Right ventricle myocardium inferior (tissue), 1 donor: ENCODE data around the gene WNT7A. TPM values are rescaled to one million over a fixed set of nuclear protein-coding genes. Genes with fewer than 3 reads are reported as not detected.
A peak's percentile ranks its signal among the peaks of the same experiment; 100 is the strongest.

Experiments used
- ATAC-seq: fragments of 200-7000 bp; cut with Tn5 transposase; one replicate; pipeline ENCODE4 v1.9.1; 2020; ENCODE audit warnings: mild to moderate bottlenecking, moderate library complexity
- DNase-seq: peaks from one replicate; pipeline ENCODE4 v3.0.0; 2021; ENCODE audit errors: missing footprints
- intact Hi-C: fragments of 100-400 bp; cut with DNase I; formaldehyde crosslinking; loops from one replicate; pipeline ENCODE4 v1.11.0; 2022
- total RNA-seq: library from RNA; stranded (reverse); fragmentation: NEBNext Ultra II Directional; extraction: Animal tissue kit (Norgen Biotek cat#: 25700); gene quantifications from one replicate; pipeline ENCODE4 v1.2.1, GENCODE V29; 2021
- donor health status: DM: no; HTN: yes; CAD: no; lungs with severe emphysema.

The WNT7A gene
- total RNA-seq, 1 donor from 2014 or later, result not detected

GRCh38 chr3:13836658-13837587 is 42.9 kb downstream of the WNT7A start:
- intact Hi-C loops, result no loop called here
- ATAC-seq (peak; percentile 9), DNase-seq (no peak)

GRCh38 chr3:13835246-13835645 is 44.6 kb downstream of the WNT7A start:
- ATAC-seq, result no peak
- peak; percentile 26 for DNase-seq
- intact Hi-C loops, result no loop called here

DNA sequence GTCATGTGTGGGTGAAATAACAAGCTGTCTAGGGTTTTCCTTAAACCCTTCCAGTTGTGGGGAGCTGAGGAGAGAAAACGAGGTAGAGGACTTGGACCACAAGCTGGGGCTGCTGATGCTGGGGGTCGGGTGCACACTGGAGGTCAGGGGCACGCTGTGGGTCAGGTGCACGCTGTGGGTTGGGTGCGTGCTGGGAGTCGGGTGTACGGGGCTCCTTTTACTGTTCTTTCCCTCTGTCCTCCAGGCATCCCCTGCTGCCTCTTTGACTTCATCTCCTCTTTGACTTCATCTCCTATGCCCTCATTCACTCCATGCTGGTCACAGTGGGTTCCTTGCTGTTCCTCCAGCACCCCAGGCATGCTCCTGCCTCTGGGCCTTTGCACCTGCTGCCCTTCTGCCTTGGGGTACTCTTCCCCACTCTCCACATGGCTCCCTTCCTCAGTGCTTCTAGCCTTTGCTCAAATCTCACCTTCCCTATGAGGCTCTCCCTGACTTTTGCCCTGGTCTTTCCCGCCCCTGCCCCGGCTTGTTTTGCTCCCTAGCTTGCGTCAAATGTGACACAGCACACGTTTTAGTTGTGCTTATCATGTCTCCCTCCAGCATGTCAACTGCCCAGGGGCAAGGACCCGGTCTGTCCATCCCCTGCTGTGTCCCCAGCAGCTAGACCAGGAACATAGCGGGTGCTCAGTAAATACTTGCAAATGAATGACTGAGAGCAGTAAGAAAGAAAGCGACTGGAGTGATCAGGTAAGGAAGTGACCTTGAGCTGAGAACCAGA is 45.4 kb downstream of the WNT7A start:
- ATAC-seq (no peak), DNase-seq (peak; percentile 6)
- intact Hi-C loops, result no loop called here

GRCh38 chr3:13833506-13834257 is 46.2 kb downstream of the WNT7A start:
- DNase-seq (peak; percentile 34), ATAC-seq (no peak)
- intact Hi-C loops, result no loop called here

DNA sequence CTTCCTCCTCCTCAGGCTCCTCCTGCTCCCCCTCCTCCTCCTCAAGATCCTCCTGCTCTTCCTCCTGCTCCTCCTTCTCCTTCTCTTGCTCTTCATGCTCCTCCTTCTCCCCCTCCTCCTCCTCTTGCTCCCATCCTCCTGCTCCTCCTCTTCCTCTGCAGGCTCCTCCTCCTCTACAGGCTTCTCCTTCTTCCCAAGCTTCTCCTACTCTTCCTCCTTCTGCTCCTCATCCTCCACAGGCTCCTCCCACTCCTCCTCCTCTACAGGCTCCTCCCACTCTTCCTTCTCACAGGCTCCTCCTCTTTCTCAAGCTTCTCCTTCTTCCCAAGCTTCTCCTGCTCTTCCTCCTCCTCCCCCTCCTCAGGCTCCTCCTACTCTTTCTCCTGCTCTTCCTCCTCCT is 47.7 kb downstream of the WNT7A start:
- intact Hi-C loops, result no loop called here
- DNase-seq (peak; percentile 2), ATAC-seq (no peak)

- DNase-seq (peak; percentile 45), ATAC-seq (no peak)
- intact Hi-C loops, result no loop called here
These were observed 48.4 kb downstream of the WNT7A start for GRCh38 chr3:13831386-13831996.

DNA sequence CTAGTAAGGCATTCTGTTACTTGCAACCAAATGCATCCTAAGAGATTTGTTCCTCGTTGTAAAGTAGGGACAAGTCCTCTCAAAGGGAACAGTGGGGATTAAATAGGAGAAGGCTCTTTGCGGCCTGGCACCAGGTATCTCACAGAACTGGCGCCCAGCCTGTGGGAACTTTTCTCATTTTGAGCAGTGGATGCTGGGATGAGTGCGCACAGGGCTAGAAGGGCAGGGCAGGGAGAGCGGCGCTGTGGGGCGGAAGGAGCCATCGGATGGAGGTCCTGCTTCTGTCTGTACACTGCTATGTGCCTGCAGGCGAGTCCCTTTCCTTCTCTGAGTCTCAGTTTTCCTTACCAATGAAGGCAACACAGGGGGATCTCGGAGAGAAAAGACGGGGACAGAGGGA is 50.6 kb downstream of the WNT7A start:
- intact Hi-C loops, result no loop called here
- no peak for ATAC-seq
- peak; percentile 21 for DNase-seq

- intact Hi-C loops, result no loop called here
- no peak for ATAC-seq
- DNase-seq, result peak; percentile 63
These were observed 51.2 kb downstream of the WNT7A start for GRCh38 chr3:13828501-13829265.

GRCh38 chr3:13827699-13828098 is 52.2 kb downstream of the WNT7A start:
- no peak for ATAC-seq
- intact Hi-C loops, result no loop called here
- DNase-seq, result peak; percentile 18

GRCh38 chr3:13827256-13827655 is 52.6 kb downstream of the WNT7A start:
- intact Hi-C loops, result no loop called here
- DNase-seq (peak; percentile 11), ATAC-seq (no peak)

- intact Hi-C loops, result no loop called here
- DNase-seq, result no peak
- ATAC-seq, result no peak
These were observed 53.2 kb downstream of the WNT7A start for GRCh38 chr3:13826672-13827071.

DNA sequence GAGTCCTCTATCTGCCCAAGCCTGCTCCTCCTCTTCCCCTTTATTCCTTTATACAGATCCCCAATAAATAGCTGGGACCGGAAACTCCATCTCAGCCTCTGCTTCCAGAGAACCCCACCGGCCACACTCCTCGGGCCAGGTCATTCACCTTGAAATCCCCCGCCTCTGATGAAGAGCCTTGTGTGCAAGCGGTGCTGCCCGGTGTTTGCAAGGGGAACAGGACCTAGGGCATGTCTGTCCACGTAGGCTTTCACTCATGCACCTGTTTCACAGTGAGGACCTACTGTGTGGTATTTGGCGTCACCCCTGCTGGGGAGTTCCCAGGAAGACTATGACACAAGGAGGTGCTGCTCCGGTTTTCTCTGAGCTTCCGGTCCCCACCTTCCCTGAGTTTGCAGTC is 54.0 kb downstream of the WNT7A start:
- intact Hi-C loops, result no loop called here
- ATAC-seq (no peak), DNase-seq (peak; percentile 37)

DNA sequence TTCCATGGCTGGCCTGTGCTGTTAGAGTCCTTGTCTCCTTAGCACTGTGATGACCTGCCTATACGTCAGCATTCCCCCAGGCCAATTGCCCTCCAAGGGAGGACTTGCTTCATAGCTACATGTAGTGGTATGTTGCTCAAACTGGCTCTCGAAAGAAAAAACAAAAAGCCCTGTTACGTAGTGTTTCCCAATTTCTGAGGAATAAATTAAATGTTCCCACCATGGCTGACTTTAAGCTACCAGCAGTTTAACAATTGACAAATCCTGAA is 54.6 kb downstream of the WNT7A start:
- intact Hi-C loops, result no loop called here
- DNase-seq (no peak), ATAC-seq (no peak)

GRCh38 chr3:13824521-13825310 is 55.2 kb downstream of the WNT7A start:
- intact Hi-C loops, result no loop called here
- ATAC-seq, result no peak
- DNase-seq, result peak; percentile 13

GRCh38 chr3:13823692-13824091 is 56.2 kb downstream of the WNT7A start:
- intact Hi-C loops, result no loop called here
- ATAC-seq (no peak), DNase-seq (peak; percentile 1)

DNA sequence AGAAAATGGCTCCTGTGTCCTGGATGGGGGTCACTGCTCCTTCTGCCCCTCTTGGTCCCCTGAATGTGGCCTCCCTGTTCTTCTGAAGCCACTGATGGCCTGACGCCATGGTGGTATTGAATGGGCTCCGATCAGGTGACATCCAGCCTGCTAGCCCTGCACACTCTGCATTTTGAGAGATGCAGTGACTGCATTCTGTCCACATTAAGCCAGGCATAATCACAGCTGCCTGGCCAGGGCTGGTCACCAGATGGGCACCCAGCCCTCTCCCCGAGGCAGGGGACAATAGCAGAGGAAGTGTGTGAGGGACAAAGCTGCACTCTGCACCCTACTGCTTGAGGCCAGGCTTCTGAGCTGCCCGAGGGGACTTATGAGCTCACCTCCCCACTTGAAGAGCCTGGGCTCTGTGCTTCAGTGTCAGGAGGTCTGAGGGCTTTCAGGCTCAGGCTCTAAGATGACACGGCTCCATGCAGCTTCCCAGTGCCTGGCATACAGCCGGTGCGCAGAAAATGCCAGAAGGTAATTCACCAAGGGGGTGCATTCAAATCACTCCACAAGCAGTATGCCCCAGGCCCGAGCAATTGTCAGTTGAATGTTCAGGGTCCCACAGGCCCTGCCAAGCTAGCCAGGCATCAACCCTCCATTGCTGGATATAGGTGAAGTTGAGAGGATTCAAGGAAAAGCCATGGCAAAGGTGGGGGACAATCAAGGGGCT is 56.8 kb downstream of the WNT7A start:
- ATAC-seq (no peak), DNase-seq (peak; percentile 30)
- intact Hi-C loops, result no loop called here

DNA sequence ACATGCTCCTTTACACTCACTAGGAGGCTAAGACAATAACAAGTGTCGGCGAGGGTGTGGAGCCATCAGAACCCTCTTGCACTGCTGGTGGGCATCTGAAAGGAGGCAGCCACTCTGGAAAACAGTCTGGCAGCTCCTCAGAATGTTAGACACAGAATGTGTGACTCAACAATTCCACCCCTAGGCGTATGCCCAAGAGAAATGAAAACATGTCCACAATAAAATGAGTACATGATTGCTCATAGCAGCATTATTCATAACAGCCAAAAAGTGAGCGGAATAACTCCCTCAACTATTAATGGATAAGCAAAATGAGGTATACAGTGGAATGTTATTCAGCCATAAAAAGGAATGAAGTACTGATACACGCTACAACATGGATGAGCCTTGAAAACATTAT is 57.8 kb downstream of the WNT7A start:
- DNase-seq (no peak), ATAC-seq (no peak)
- intact Hi-C loops, result no loop called here
